Esophagus muscularis mucosa (tissue), 4 donors: ENCODE data around the gene HAUS1. TPM values are rescaled to one million over a fixed set of nuclear protein-coding genes. Genes with fewer than 3 reads are reported as not detected.

Experiments
- DNase-seq: peaks from one replicate; pipeline ENCODE4 v3.0.0-alpha.2; 2017; ENCODE audit errors: extremely low spot score
- H3K27ac ChIP-seq, 4 donors: fragments of 200-600 bp; sonication (generic); replicated peaks in 1 of 4; 1 replicate in 3 of 4; 2 replicates in 1 of 4; pipeline ENCODE4 v1.5.1; 2016 to 2019; ENCODE audit warnings: mild to moderate bottlenecking in 1 of 4
- H3K27me3 ChIP-seq, 4 donors: fragments of 200-600 bp; sonication (generic); one replicate each; pipeline versions ENCODE4 v1.5.1 to v1.6.0; 2016 to 2019
- H3K36me3 ChIP-seq, 4 donors: fragments of 200-600 bp; sonication (generic); one replicate each; pipeline ENCODE4 v1.5.1; 2016 to 2019
- H3K4me1 ChIP-seq, 4 donors: fragments of 200-600 bp; sonication (generic); one replicate each; pipeline ENCODE4 v1.5.1; 2016 to 2019
- H3K4me3 ChIP-seq, 4 donors: fragments of 200-600 bp; sonication (generic); 1 replicate in 2 of 4; 2 replicates in 2 of 4; pipeline ENCODE4 v1.5.1; 2016 to 2019; ENCODE audit warnings: mild to moderate bottlenecking in 4 of 4, moderate library complexity in 1 of 4
- H3K9me3 ChIP-seq, 4 donors: fragments of 200-600 bp; sonication (generic); 1 replicate in 3 of 4; 2 replicates in 1 of 4; pipeline ENCODE4 v1.5.1; 2016 to 2019
- EP300 ChIP-seq: sonication (generic); formaldehyde crosslinking; IDR thresholded peaks from one replicate; pipeline ENCODE4 v1.6.1; 2017; ENCODE audit warnings: antibody characterized with exemption
- POLR2A ChIP-seq: fragments of 450-650 bp; IDR thresholded peaks from one replicate; pipeline ENCODE4 v1.6.1; 2017; ENCODE audit warnings: antibody characterized with exemption, moderate library complexity, mild to moderate bottlenecking, low read depth
- POLR2AphosphoS5 ChIP-seq, 2 donors: sonication (generic); formaldehyde crosslinking; IDR thresholded peaks; one replicate each; pipeline ENCODE4 v1.6.1; 2017; ENCODE audit warnings: antibody characterized with exemption in 2 of 2
- WGBS: methylation state at CpG from one replicate; pipeline ENCODE4 v1.1.5; 2018; 5-methylcytosine and 5-hydroxymethylcytosine counted together
- intact Hi-C: fragments of 100-400 bp; cut with DNase I; formaldehyde crosslinking; loops from one replicate; pipeline ENCODE4 v1.15.1; 2023
- total RNA-seq, 4 donors: library from RNA; depleted of rRNA; stranded (reverse); fragments of >200 nt; gene quantifications; one replicate each; pipeline versions ENCODE4 v1.1.0 to v1.2.1, GENCODE V29; 2016
- TF ChIP-seq, protein P1 (sequence below), 3 experiments: fragments of 200-600 bp in 2 of 3; fragments of 450-650 bp in 1 of 3; sonication (generic) in 2 of 3; IDR thresholded peaks; one replicate each; pipeline ENCODE4 v1.5.1; 2017 to 2019; ENCODE audit warnings: antibody characterized with exemption in 3 of 3, mild to moderate bottlenecking in 2 of 3, moderate library complexity in 1 of 3

The HAUS1 gene
- total RNA-seq, 4 donors from 2014 or later, result 31.9 to 48.3 (median 34.8) TPM

DNA sequence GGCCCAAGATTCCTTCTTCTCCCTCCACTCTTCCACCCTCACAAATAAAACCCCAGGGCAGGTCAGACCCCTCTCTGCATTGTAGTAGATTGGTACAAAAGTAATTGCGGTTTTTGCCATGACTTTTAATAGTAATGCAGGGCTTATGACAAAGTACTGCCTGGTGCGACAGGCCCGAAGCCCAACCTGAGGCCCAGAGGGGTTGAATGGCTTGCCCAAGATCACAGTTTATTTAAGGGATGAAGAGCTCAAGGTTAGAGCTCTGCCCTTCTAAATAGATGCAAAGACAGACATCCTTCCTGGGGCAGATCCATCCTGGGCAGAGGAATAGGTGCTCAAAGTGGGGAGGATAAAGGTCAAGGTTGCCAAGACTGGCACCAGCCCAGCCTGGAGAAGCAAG lies 31.2 kb upstream of the HAUS1 start:
- H3K4me1 ChIP-seq, result peaks cover 14 to 38% (median 34%) of the 10 kb centered on the region in 4 donors
- H3K27ac ChIP-seq, result no peak overlapping the region
- H3K27me3 ChIP-seq, result no peaks in the 10 kb centered on the region
- intact Hi-C loops, result loop anchor here (2.0 to 10.0 kb wide), 3 partner anchors 46 to 408 kb away; partner anchors contain the start of gene EPG5
- peaks cover 0 to 7% (median 3%) of the 10 kb centered on the region in 4 donors for H3K36me3 ChIP-seq
- peak overlapping the region; percentile 73 to 98 (median 90) for H3K4me3 ChIP-seq
- no peak for DNase-seq
- no peaks in the 10 kb centered on the region for H3K9me3 ChIP-seq
- TF ChIP-seq EP300, result no peak
- TF ChIP-seq, protein P1, sequence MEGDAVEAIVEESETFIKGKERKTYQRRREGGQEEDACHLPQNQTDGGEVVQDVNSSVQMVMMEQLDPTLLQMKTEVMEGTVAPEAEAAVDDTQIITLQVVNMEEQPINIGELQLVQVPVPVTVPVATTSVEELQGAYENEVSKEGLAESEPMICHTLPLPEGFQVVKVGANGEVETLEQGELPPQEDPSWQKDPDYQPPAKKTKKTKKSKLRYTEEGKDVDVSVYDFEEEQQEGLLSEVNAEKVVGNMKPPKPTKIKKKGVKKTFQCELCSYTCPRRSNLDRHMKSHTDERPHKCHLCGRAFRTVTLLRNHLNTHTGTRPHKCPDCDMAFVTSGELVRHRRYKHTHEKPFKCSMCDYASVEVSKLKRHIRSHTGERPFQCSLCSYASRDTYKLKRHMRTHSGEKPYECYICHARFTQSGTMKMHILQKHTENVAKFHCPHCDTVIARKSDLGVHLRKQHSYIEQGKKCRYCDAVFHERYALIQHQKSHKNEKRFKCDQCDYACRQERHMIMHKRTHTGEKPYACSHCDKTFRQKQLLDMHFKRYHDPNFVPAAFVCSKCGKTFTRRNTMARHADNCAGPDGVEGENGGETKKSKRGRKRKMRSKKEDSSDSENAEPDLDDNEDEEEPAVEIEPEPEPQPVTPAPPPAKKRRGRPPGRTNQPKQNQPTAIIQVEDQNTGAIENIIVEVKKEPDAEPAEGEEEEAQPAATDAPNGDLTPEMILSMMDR (IDR thresholded peaks at IDR 0.05), result no peak
- TF ChIP-seq POLR2AphosphoS5 (IDR thresholded peaks at IDR 0.05), result no peak
- no peak for TF ChIP-seq POLR2A
- WGBS, result 77% methylated on average over 3 of the region's 3 CpGs

GRCh38 chr18:46073474-46074331 lies 30.5 kb upstream of the HAUS1 start:
- Histone ChIP-seq H3K9me3 (no peaks in the 10 kb centered on the region), H3K36me3 (peaks cover 0 to 13% (median 6%) of the 10 kb centered on the region in 4 donors), H3K27ac (no peak overlapping the region), H3K27me3 (no peaks in the 10 kb centered on the region), H3K4me3 (no peak overlapping the region), H3K4me1 (peaks cover 14 to 41% (median 34%) of the 10 kb centered on the region in 4 donors)
- TF ChIP-seq POLR2AphosphoS5 (IDR thresholded peaks at IDR 0.05), result no peak
- TF ChIP-seq, protein P1 (IDR thresholded peaks at IDR 0.05), result peak; percentile 65 to 72 (median 70)
- DNase-seq, result peak; percentile 93
- intact Hi-C loops, result loop anchor here (2.0 to 10.0 kb wide), 3 partner anchors 46 to 409 kb away; partner anchors contain the start of gene EPG5
- 25% methylated on average over 9 of the region's 9 CpGs for WGBS

GRCh38 chr18:46079336-46079735 lies 24.8 kb upstream of the HAUS1 start:
- no peak overlapping the region for H3K4me3 ChIP-seq
- no peak overlapping the region for H3K27ac ChIP-seq
- TF ChIP-seq POLR2A (no peak), POLR2AphosphoS5 (IDR thresholded peaks at IDR 0.05) (no peak), EP300 (no peak)
- TF ChIP-seq, protein P1 (IDR thresholded peaks at IDR 0.05), result no peak
- peaks cover 36 to 62% (median 49%) of the 10 kb centered on the region in 4 donors for H3K36me3 ChIP-seq
- no peaks in the 10 kb centered on the region for H3K27me3 ChIP-seq
- DNase-seq, result no peak
- no peaks in the 10 kb centered on the region for H3K9me3 ChIP-seq
- intact Hi-C loops, result loop anchor here (10.0 kb wide), 1 partner anchor 415 kb away; no protein-coding TSS in a partner anchor
- peaks cover 0 to 12% (median 5%) of the 10 kb centered on the region in 4 donors for H3K4me1 ChIP-seq

GRCh38 chr18:46080156-46080555 lies 24.0 kb upstream of the HAUS1 start:
- no peak overlapping the region for H3K27ac ChIP-seq
- no peaks in the 10 kb centered on the region for H3K9me3 ChIP-seq
- TF ChIP-seq POLR2AphosphoS5 (IDR thresholded peaks at IDR 0.05), result no peak
- TF ChIP-seq EP300, result no peak
- no peak for TF ChIP-seq POLR2A
- TF ChIP-seq, protein P1 (IDR thresholded peaks at IDR 0.05), result no peak
- H3K36me3 ChIP-seq, result peaks cover 44 to 70% (median 57%) of the 10 kb centered on the region in 4 donors
- no peak for DNase-seq
- H3K4me1 ChIP-seq, result peaks cover 0 to 12% (median 5%) of the 10 kb centered on the region in 4 donors
- WGBS, result 93% methylated on average over 1 of the region's 1 CpG
- no peaks in the 10 kb centered on the region for H3K27me3 ChIP-seq
- no peak overlapping the region for H3K4me3 ChIP-seq
- intact Hi-C loops, result no loop called here
